Activated CD4-positive, alpha-beta memory T cell treated with anti-CD3 and anti-CD28 coated beads, Interleukin-2, amount 10 ng/mL, durations not matched to agents 7 days and 5 days (primary cell): Measurements from ENCODE around the gene SORBS2. TPM values are rescaled to one million over a fixed set of nuclear protein-coding genes. Genes with fewer than 3 reads are reported as not detected.

ENCODE experiments used
- CTCF ChIA-PET: fragments of 350-600 bp; sonication (Branson Sonifier 250); formaldehyde crosslinking; loops from one replicate; lab custom pipeline; 2021; ENCODE audit warnings: antibody characterized with exemption, inconsistent platforms; lab: Charles Lee
- POLR2A ChIA-PET: fragments of 350-600 bp; sonication (Branson Sonifier 250); formaldehyde crosslinking; loops from one replicate; lab custom pipeline; 2021; ENCODE audit warnings: antibody characterized with exemption; lab: Charles Lee
- DNase-seq: peaks from one replicate; pipeline ENCODE4 v3.0.0-alpha.2; 2020
- H3K27ac Mint-ChIP-seq: one replicate; pipeline ENCODE4 v1.8.0; 2021; ENCODE audit warnings: mild to moderate bottlenecking, mixed read lengths
- H3K27me3 Mint-ChIP-seq: one replicate; pipeline ENCODE4 v1.8.0; 2021; ENCODE audit warnings: mixed read lengths
- H3K36me3 Mint-ChIP-seq: one replicate; pipeline ENCODE4 v1.8.0; 2021; ENCODE audit warnings: low read depth, mixed read lengths
- H3K4me1 Mint-ChIP-seq: one replicate; pipeline ENCODE4 v1.8.0; 2021; ENCODE audit warnings: mixed read lengths
- H3K4me3 Mint-ChIP-seq: one replicate; pipeline ENCODE4 v1.8.0; 2021; ENCODE audit warnings: mild to moderate bottlenecking, mixed read lengths
- H3K9me3 Mint-ChIP-seq: one replicate; pipeline ENCODE4 v1.8.0; 2021; ENCODE audit warnings: mixed read lengths
- total RNA-seq, 2 experiments: library from RNA; stranded (reverse); gene quantifications; one replicate each; pipeline ENCODE4 v1.2.3, GENCODE V29; 2021

Gene SORBS2
- total RNA-seq, 2 experiments from 2014 or later, result not detected

DNA sequence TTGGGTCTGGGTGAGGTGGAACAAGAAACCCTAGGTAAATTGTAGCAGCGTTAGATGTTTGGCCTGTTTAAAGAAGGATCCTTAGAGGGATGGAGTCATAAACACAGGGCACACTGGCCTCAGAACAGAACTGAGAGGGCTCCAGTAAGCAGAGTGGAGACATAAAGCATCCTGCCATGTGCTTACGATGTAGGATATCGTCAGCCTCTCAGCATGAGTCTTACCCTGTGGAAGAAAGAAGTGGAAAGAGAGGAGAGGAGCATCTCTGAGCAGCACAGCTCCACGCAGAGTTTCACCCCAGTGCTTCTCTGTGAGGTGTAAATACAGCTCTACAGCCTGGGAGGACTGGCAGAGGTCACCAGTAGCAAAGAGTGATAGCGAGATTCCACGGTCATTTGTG is 27.8 kb upstream of the SORBS2 start:
- no peak overlapping the region for H3K27ac Mint-ChIP-seq
- CTCF ChIA-PET, result no interaction called here
- DNase-seq, result no peak

DNA sequence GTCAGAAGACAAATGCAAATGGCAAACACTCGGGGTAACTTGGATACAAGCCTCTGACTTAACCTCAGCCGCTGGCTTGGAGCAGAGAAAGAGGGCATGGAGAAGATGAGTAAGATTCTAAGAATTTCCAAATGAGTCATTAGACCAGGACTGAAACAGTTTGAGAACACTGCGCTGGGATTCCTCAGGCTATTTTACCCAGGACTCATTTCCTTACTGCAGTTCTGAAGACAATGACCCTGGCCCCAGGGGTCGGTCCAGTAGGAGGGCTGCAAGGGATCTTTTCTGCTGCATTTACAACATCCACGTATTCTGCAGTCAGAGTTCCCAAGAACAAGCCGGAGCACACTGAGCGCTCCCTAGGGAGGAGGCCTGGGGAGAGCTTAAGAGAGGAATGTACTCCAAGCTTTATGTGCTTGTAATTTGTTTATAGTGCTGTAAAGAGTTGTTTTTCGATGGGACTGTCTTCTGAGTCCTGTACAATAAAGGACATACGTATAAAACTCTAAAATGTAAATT is 27.3 kb upstream of the SORBS2 start:
- no peaks in the 10 kb centered on the region for H3K36me3 Mint-ChIP-seq
- H3K4me1 Mint-ChIP-seq, result no peaks in the 10 kb centered on the region
- no peaks in the 10 kb centered on the region for H3K9me3 Mint-ChIP-seq
- POLR2A ChIA-PET, result no interaction called here
- CTCF ChIA-PET, result no interaction called here
- H3K27ac Mint-ChIP-seq, result no peak overlapping the region
- no peak for DNase-seq
- no peaks in the 10 kb centered on the region for H3K27me3 Mint-ChIP-seq
- no peak overlapping the region for H3K4me3 Mint-ChIP-seq

More for the DNA sequence above, 27.8 kb upstream of the SORBS2 start:
- no peaks in the 10 kb centered on the region for H3K36me3 Mint-ChIP-seq
- no peaks in the 10 kb centered on the region for H3K9me3 Mint-ChIP-seq
- no peaks in the 10 kb centered on the region for H3K27me3 Mint-ChIP-seq
- POLR2A ChIA-PET, result no interaction called here
- no peak overlapping the region for H3K4me3 Mint-ChIP-seq
- H3K4me1 Mint-ChIP-seq, result no peaks in the 10 kb centered on the region

DNA sequence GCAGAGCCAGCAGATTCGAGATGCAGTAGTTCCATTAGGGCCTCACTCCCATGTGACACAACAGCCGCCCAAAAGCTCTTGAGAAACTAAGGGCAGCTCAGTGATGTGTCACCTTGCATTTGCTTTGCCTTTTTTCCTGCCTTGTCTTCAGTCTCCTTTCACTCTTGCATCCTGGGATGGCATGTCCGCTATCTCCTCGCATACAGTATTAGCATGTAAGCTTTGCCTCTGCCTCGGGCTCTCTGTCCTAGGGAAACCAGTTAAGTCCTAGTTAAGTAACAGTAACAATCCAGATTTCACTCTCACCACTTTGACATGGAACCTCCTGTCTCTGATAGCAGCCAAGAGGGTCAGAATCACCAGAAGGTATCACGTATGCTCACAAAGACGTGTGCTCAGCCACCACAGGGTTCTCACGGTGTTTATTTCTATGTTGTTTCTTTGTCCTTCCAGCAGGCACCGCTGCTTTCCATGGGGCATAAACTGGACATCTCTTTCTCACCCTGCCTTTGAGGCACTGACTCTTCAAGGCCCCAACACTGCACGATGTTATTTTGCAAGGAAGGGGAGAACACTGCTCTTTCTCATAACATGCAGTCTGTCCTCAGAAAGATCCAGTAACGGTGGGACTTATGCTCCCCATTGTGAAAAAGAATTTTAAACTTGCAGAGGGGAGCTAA is 26.7 kb upstream of the SORBS2 start:
- CTCF ChIA-PET, result no interaction called here
- no peak for DNase-seq
- H3K4me1 Mint-ChIP-seq, result no peaks in the 10 kb centered on the region
- POLR2A ChIA-PET, result no interaction called here
- no peak overlapping the region for H3K27ac Mint-ChIP-seq
- no peaks in the 10 kb centered on the region for H3K36me3 Mint-ChIP-seq
- H3K9me3 Mint-ChIP-seq, result no peaks in the 10 kb centered on the region
- no peaks in the 10 kb centered on the region for H3K27me3 Mint-ChIP-seq
- H3K4me3 Mint-ChIP-seq, result no peak overlapping the region

DNA sequence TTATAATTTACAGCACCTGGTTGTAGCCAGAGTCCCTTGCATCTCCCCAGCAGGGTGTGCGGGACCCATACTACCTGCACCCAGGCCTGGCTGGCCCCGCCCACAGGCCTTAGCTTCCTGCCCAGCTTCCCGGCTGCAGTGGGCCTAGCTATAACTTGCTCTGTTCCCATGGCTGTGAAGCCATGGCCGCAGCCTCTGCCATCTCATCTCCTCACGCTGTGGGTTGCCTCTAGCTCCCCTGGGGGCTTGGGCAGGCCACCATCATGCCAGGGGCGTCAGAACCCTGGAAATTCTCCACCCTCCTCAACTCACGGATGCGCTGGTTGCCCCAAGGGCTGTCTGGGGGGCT is 26.1 kb upstream of the SORBS2 start:
- ChIA-PET POLR2A (no interaction called here), CTCF (no interaction called here)
- Mint-ChIP-seq H3K27me3 (no peaks in the 10 kb centered on the region), H3K4me1 (no peaks in the 10 kb centered on the region), H3K4me3 (no peak overlapping the region), H3K9me3 (no peaks in the 10 kb centered on the region), H3K27ac (no peak overlapping the region), H3K36me3 (no peaks in the 10 kb centered on the region)
- no peak for DNase-seq

DNA sequence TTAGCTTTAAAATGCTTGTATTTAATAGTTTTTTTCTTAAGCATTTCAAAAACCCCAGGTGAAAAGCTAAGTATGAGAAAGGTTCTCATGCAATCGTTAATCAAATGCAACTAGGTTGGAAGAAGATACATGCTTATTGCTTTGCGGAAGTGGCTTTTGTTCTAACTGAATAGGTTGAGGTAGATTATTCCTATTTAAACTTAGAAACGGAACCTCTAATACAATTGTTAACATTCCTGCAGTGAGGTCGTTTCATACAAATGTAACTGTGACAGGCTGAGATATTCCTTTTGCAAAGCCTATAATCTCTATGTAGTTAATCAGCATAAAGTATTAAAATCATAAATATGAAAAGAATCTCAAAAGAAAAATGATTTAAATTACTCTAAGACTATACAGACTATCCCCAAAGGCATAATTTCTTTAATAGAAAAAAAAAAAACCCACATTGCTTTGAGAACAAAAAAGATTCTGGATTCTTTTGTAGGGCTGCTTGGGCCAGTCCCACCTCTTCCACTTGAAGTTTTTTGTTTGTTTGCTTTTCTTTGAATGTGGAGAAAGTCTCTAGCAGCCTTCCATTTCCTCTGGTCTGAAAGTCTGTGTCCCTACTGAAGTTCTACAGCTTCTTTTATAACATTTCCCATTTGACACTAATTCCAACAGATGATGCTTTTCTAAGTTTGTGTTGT is 25.6 kb upstream of the SORBS2 start:
- POLR2A ChIA-PET, result no interaction called here
- H3K27ac Mint-ChIP-seq, result no peak overlapping the region
- no peaks in the 10 kb centered on the region for H3K36me3 Mint-ChIP-seq
- no peak overlapping the region for H3K4me3 Mint-ChIP-seq
- CTCF ChIA-PET, result no interaction called here
- no peaks in the 10 kb centered on the region for H3K9me3 Mint-ChIP-seq
- H3K4me1 Mint-ChIP-seq, result no peaks in the 10 kb centered on the region
- no peak for DNase-seq
- no peaks in the 10 kb centered on the region for H3K27me3 Mint-ChIP-seq

DNA sequence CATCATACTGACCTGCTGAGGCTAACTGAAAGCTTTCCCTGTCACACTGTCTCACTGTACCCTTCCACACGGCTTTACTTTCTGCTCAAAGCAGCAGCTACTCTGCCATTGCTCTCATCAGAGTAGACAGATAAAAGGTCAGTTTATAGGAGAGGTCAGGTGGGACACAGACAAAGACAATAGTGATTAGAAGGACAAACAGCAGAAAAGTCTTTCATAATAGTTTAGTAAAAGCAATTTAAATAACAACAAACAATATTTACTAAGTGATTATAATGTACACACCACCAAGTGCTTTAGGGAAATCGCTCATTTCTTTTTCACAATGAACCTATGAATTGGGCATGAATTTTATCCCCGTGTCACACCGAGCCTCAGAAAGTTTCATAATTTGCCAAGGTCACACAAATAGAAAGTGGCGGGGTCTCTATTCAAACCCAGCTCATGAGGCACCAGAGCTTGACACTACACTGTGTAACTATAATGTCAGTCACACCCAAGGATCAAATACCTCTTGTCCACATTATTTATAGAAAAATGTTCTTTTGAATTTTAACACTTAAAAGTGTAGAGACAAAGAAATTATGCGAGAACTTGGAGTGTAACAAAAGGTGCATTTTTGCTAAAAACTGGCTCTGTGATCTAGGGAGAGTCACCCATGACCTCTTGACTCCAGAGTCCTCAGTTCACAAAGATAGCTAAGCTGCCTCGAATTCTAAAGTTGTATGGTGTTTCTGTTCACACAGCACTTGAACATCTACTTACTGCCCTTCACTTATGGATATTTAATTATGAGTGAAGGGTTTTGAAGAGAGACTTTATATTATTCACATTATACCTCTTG is 24.5 kb upstream of the SORBS2 start:
- ChIA-PET POLR2A (no interaction called here), CTCF (no interaction called here)
- no peak for DNase-seq
- Mint-ChIP-seq H3K27ac (no peak overlapping the region), H3K4me1 (no peaks in the 10 kb centered on the region), H3K9me3 (no peaks in the 10 kb centered on the region), H3K4me3 (no peak overlapping the region), H3K27me3 (no peaks in the 10 kb centered on the region), H3K36me3 (no peaks in the 10 kb centered on the region)

DNA sequence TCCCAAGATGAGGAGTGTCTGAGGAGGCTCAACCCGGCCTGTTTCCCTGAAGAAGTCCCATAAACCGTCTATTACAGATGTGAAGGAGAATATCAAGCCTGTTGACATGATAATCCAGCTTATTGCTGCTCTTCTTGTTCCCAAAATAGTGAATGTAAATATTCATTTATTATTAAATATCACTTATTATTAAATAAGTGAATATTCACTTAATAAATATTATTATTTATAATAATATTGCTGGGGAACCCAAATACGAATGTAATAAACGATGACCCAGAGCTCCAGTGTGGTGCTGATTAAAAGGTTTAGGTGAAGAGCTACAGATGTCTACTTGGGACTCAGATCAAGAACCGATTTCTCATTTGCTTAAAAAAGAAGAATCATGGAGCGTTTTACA is 23.8 kb upstream of the SORBS2 start:
- no peak overlapping the region for H3K27ac Mint-ChIP-seq
- H3K27me3 Mint-ChIP-seq, result no peaks in the 10 kb centered on the region
- CTCF ChIA-PET, result no interaction called here

DNA sequence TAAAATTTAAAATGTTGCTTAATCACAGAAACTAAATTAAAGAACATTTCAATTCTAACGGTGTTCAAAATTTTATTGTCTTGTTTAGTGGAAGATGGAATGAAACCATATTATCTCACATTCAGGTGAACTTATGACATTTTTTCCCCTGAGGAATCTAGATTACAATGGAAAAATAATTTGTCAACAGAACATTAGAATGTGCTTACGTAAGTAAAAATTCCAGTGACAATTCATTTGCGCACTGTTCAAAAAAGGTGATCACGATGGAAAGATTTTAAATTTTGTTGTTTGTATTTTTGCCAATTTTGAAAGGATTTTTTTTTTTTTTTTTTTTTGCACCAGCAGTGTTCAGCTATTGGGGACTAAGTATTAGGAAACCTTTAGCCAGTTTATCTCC is 23.3 kb upstream of the SORBS2 start:
- Mint-ChIP-seq H3K36me3 (no peaks in the 10 kb centered on the region), H3K4me1 (no peaks in the 10 kb centered on the region), H3K4me3 (no peak overlapping the region), H3K27me3 (no peaks in the 10 kb centered on the region), H3K27ac (no peak overlapping the region), H3K9me3 (no peaks in the 10 kb centered on the region)
- no peak for DNase-seq
- CTCF ChIA-PET, result no interaction called here
- POLR2A ChIA-PET, result no interaction called here

More for the DNA sequence above, 23.8 kb upstream of the SORBS2 start:
- no peaks in the 10 kb centered on the region for H3K9me3 Mint-ChIP-seq
- POLR2A ChIA-PET, result no interaction called here
- H3K4me1 Mint-ChIP-seq, result no peaks in the 10 kb centered on the region
- no peak for DNase-seq
- no peaks in the 10 kb centered on the region for H3K36me3 Mint-ChIP-seq
- no peak overlapping the region for H3K4me3 Mint-ChIP-seq

DNA sequence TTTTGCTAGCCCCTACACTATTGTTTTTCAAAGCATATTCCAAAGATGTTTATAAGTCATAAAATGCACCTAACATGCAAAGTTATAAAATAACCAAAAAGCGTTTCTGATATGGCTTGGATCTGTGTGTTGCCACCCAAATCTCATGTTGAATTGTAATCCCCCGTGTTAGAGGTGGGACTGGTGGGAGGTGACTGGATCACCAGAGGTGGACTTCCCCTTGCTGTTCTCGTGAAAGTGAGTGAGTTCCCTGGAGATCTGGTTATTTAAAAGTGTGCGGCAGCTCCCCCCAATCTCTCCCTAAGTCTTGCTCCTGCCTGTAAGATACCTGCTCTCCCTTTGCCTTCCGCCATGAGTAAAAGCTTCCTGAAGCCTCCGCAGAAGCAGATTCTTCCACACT is 22.8 kb upstream of the SORBS2 start:
- CTCF ChIA-PET, result no interaction called here
- no peak for DNase-seq
- Mint-ChIP-seq H3K4me3 (no peak overlapping the region), H3K9me3 (no peaks in the 10 kb centered on the region), H3K27ac (no peak overlapping the region), H3K4me1 (no peaks in the 10 kb centered on the region), H3K27me3 (no peaks in the 10 kb centered on the region), H3K36me3 (no peaks in the 10 kb centered on the region)
- POLR2A ChIA-PET, result no interaction called here

DNA sequence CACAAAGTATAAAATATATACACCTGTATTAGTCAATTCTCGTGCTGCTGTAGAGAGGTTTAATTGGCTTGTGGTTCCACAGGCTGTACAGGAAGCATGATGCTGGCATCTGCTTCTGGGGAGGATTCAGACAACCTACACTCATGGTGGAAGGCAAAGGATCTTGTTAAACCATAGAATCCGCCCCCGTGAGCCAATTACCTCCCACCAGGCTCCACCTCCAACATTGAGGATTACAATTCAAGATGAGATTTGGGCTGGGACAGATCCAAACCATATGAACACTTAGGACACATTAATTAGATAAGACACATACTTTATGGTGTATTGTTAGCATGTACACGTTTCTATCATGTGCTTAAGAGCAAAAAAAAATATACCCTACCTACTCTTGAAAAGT is 22.1 kb upstream of the SORBS2 start:
- ChIA-PET CTCF (no interaction called here), POLR2A (no interaction called here)
- no peak for DNase-seq

DNA sequence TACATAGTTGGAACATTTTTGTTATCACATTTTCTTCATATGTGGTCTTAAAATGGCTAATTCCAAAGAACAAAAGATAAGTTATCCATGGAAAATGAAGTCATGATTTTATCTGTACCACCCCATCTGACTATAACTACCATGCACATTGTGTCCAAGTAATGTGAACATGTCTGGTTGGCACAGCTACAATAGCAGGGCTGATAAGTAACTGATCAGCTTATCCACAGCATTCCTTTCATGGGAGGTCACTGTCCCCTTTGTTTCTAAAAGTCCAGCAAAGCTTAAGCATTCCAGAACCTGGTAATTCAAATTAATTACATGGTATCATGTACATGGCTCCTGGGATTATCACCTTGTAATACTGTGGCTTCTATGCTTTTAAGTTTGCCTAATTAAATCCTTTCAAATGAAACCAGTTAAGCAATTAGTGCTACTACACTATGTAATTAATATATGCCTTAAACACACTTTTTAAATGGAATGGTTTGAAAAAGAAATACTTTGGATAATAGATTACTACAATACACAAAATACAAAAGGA is 21.1 kb upstream of the SORBS2 start:
- no peak for DNase-seq
- H3K36me3 Mint-ChIP-seq, result no peaks in the 10 kb centered on the region
- ChIA-PET POLR2A (no interaction called here), CTCF (no interaction called here)
- no peaks in the 10 kb centered on the region for H3K4me1 Mint-ChIP-seq
- no peaks in the 10 kb centered on the region for H3K27me3 Mint-ChIP-seq
- no peaks in the 10 kb centered on the region for H3K9me3 Mint-ChIP-seq
- no peak overlapping the region for H3K4me3 Mint-ChIP-seq
- H3K27ac Mint-ChIP-seq, result no peak overlapping the region

More for the DNA sequence above, 22.1 kb upstream of the SORBS2 start:
- Mint-ChIP-seq H3K36me3 (no peaks in the 10 kb centered on the region), H3K4me3 (no peak overlapping the region), H3K27me3 (no peaks in the 10 kb centered on the region), H3K9me3 (no peaks in the 10 kb centered on the region), H3K27ac (no peak overlapping the region), H3K4me1 (no peaks in the 10 kb centered on the region)

DNA sequence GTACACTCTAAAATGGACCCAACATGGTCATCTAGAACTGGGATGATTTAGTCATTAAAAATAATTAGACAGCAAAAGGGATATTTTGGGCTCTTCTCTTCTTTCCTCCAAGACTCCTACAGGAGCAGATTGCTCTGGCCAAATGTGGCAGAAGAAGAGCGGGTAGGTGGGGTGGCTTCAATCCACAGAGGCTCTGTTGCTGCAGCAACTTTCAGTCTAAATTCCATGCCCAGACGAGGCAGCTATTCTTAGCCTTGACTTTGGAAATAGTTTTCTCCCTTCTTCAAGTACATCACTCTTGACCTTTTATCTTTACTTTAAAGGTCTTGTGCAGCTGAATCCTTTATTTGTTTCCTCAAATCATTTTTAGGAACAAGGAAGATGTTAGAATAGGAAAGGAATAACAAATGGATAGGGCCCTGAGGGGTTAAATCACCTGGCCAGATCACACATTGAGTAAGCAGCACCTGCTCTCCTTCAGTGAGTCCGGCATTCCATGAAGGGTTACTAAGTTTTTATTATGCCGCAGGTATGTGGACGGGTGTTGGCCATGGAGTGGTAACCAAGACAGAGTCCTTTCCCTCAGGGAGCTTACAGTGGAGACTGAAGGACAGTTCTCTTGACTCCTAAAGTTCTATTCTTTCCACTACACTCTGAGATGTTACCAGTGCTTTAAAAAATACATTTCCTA is 19.3 kb upstream of the SORBS2 start:
- no peak for DNase-seq
- Mint-ChIP-seq H3K36me3 (no peaks in the 10 kb centered on the region), H3K9me3 (no peaks in the 10 kb centered on the region), H3K4me1 (no peaks in the 10 kb centered on the region), H3K27me3 (no peaks in the 10 kb centered on the region), H3K27ac (no peak overlapping the region), H3K4me3 (no peak overlapping the region)
- ChIA-PET POLR2A (no interaction called here), CTCF (no interaction called here)
